Fibroblast of lung (primary cell): ENCODE measurements around the gene IQCB1. TPM values are rescaled to one million over a fixed set of nuclear protein-coding genes. Genes with fewer than 3 reads are reported as not detected.

Experiments used
- DNase-seq, 2 donors: peaks; one replicate each; pipeline versions ENCODE4 v3.0.0 to v3.0.0-alpha.2; 2010; ENCODE audit warnings: low read depth in 2 of 2
- H2AFZ ChIP-seq: 2 replicates; pipeline ENCODE4 v1.5.1; 2012; ENCODE audit warnings: low read length, control low read depth, inconsistent platforms
- H3K27ac ChIP-seq: 2 replicates; pipeline ENCODE4 v1.5.1; 2011; ENCODE audit warnings: low read length, control low read depth; ENCODE audit not compliant: insufficient read depth
- H3K27me3 ChIP-seq: 2 replicates; pipeline ENCODE4 v1.5.1; 2011; ENCODE audit warnings: mild to moderate bottlenecking, low read length; ENCODE audit not compliant: control insufficient read depth, insufficient read depth
- H3K36me3 ChIP-seq: 2 replicates; pipeline ENCODE4 v1.5.1; 2011; ENCODE audit warnings: low read length; ENCODE audit not compliant: control insufficient read depth, insufficient read depth
- H3K4me1 ChIP-seq: 2 replicates; pipeline ENCODE4 v1.5.1; 2011; ENCODE audit warnings: low read length; ENCODE audit not compliant: control insufficient read depth, insufficient read depth; ENCODE audit errors: extremely low read depth
- H3K4me2 ChIP-seq: 2 replicates; pipeline ENCODE4 v1.5.1; 2011; ENCODE audit warnings: low read length, control low read depth; ENCODE audit not compliant: insufficient read depth; ENCODE audit errors: extremely low read depth
- H3K4me3 ChIP-seq, 4 experiments: fragments of 200-600 bp in 1 of 4; sonication (generic) in 1 of 4; replicated peaks in 1 of 4; 2 replicates each; pipeline ENCODE4 v1.5.1; 2011 to 2016; ENCODE audit warnings: low read length in 4 of 4, low read depth in 3 of 4, mild to moderate bottlenecking in 3 of 4, control low read depth in 2 of 4, inconsistent platforms in 1 of 4, mixed read lengths in 1 of 4; ENCODE audit not compliant: insufficient read depth in 1 of 4; ENCODE audit errors: control extremely low read depth in 1 of 4
- H3K79me2 ChIP-seq: 2 replicates; pipeline ENCODE4 v1.5.1; 2012; ENCODE audit warnings: mild to moderate bottlenecking, low read length, inconsistent platforms; ENCODE audit not compliant: control insufficient read depth, insufficient read depth
- H3K9ac ChIP-seq: 2 replicates; pipeline ENCODE4 v1.5.1; 2011; ENCODE audit warnings: mild to moderate bottlenecking, low read length, control low read depth; ENCODE audit not compliant: insufficient read depth
- H3K9me3 ChIP-seq: 2 replicates; pipeline ENCODE4 v1.5.1; 2012; ENCODE audit warnings: low read depth, low read length; ENCODE audit not compliant: control insufficient read depth, insufficient read depth
- H4K20me1 ChIP-seq: 2 replicates; pipeline ENCODE4 v1.5.1; 2011; ENCODE audit warnings: low read length; ENCODE audit not compliant: control insufficient read depth, insufficient read depth; ENCODE audit errors: extremely low read depth
- CTCF ChIP-seq, 2 donors: IDR thresholded peaks in 1 of 2; conservative IDR thresholded peaks in 1 of 2; 1 replicate in 1 of 2; 2 replicates in 1 of 2; pipeline ENCODE4 v1.5.1; 2011 to 2012; ENCODE audit warnings: low read length in 2 of 2, control low read depth in 1 of 2, inconsistent platforms in 1 of 2, low read depth in 1 of 2, mild to moderate bottlenecking in 1 of 2
- EZH2 ChIP-seq: IDR thresholded peaks from 2 replicates; pipeline ENCODE4 v1.5.1; 2012; ENCODE audit warnings: low read length, control low read depth, mild to moderate bottlenecking; ENCODE audit errors: missing control alignments
- polyA plus RNA-seq, 2 donors: library from polyadenylated mRNA; depleted of rRNA in 1 of 2; stranded (reverse) in 1 of 2; unstranded in 1 of 2; fragments of >200 nt; gene quantifications; 2 replicates each; pipeline ENCODE4 v1.2.1, GENCODE V29; 2011 to 2012; ENCODE audit warnings: missing spikeins in 1 of 2
- total RNA-seq: library from RNA; depleted of rRNA; stranded (reverse); fragments of >200 nt; gene quantifications from 2 replicates; pipeline ENCODE4 v1.2.1, GENCODE V29; 2014

Gene IQCB1
- total and polyA plus RNA-seq, 2 donors (not counting 1 experiment from before 2014, with no cell fraction given), result 9.2 to 19.3 TPM

GRCh38 chr3:121855555-121855954, 20.7 kb upstream of the IQCB1 start:
- Histone ChIP-seq H3K27me3 (no peaks in the 10 kb centered on the region), H3K36me3 (no peaks in the 10 kb centered on the region), H4K20me1 (no peaks in the 10 kb centered on the region), H2AFZ (no peak overlapping the region), H3K4me3 (no peak overlapping the region), H3K4me1 (no peaks in the 10 kb centered on the region), H3K4me2 (no peak overlapping the region), H3K9ac (no peak overlapping the region), H3K9me3 (no peaks in the 10 kb centered on the region), H3K27ac (no peak overlapping the region), H3K79me2 (no peaks in the 10 kb centered on the region)
- TF ChIP-seq CTCF (conservative IDR thresholded peaks at IDR 0.05 in 1 of 2, IDR thresholded peaks at IDR 0.05 in 1 of 2; ENCODE audit: low read depth in 1 of 2, low read length in 2 of 2) (peak in 1 of 2 donors; percentile 15), EZH2 (no peak)
- DNase-seq, result no peak

GRCh38 chr3:121852256-121852655, 17.4 kb upstream of the IQCB1 start:
- Histone ChIP-seq H4K20me1 (no peaks in the 10 kb centered on the region), H3K9me3 (no peaks in the 10 kb centered on the region), H3K4me3 (no peak overlapping the region), H3K36me3 (no peaks in the 10 kb centered on the region), H3K79me2 (no peaks in the 10 kb centered on the region), H3K27me3 (no peaks in the 10 kb centered on the region), H2AFZ (no peak overlapping the region), H3K27ac (no peak overlapping the region), H3K4me2 (no peak overlapping the region), H3K4me1 (no peaks in the 10 kb centered on the region), H3K9ac (no peak overlapping the region)
- DNase-seq, result no peak
- TF ChIP-seq EZH2 (no peak), CTCF (conservative IDR thresholded peaks at IDR 0.05 in 1 of 2, IDR thresholded peaks at IDR 0.05 in 1 of 2; ENCODE audit: low read depth in 1 of 2, low read length in 2 of 2) (no peak)

GRCh38 chr3:121844892-121845291, 10.0 kb upstream of the IQCB1 start:
- H4K20me1 ChIP-seq, result no peaks in the 10 kb centered on the region

More at GRCh38 chr3:121844892-121845291, 10.0 kb upstream of the IQCB1 start:
- Histone ChIP-seq H2AFZ (no peak overlapping the region), H3K9ac (no peak overlapping the region), H3K4me1 (no peaks in the 10 kb centered on the region), H3K27me3 (no peaks in the 10 kb centered on the region), H3K4me2 (no peak overlapping the region), H3K9me3 (no peaks in the 10 kb centered on the region), H3K27ac (no peak overlapping the region), H3K79me2 (no peaks in the 10 kb centered on the region), H3K36me3 (no peaks in the 10 kb centered on the region), H3K4me3 (no peak overlapping the region)
- no peak for DNase-seq
- TF ChIP-seq EZH2 (no peak), CTCF (conservative IDR thresholded peaks at IDR 0.05 in 1 of 2, IDR thresholded peaks at IDR 0.05 in 1 of 2; ENCODE audit: low read depth in 1 of 2, low read length in 2 of 2) (no peak)
